Inferior parietal cortex (tissue), 1 donor: ENCODE data around the gene MTUS2.

Source experiments
- DNase-seq: peaks from one replicate; pipeline ENCODE4 v3.0.0-alpha.2; 2016; ENCODE audit errors: extremely low spot score

MTUS2 gene

GRCh38 chr13:29230299-29230845, 410.2 kb downstream of the MTUS2 start:
- DNase-seq: no peak

- DNase-seq: no peak
Measured at GRCh38 chr13:29239653-29240525, 419.8 kb downstream of the MTUS2 start.

- DNase-seq: no peak
Measured at GRCh38 chr13:29254626-29255370, 434.7 kb downstream of the MTUS2 start.

GRCh38 chr13:29255567-29255966, 435.4 kb downstream of the MTUS2 start:
- DNase-seq: no peak

GRCh38 chr13:29260684-29261083, 440.5 kb downstream of the MTUS2 start:
- no peak for DNase-seq

- no peak for DNase-seq
Measured at GRCh38 chr13:29266261-29266660, 446.1 kb downstream of the MTUS2 start.

GRCh38 chr13:29266756-29267733, 446.9 kb downstream of the MTUS2 start:
- no peak for DNase-seq

- no peak for DNase-seq
Measured at GRCh38 chr13:29270271-29270985, 450.3 kb downstream of the MTUS2 start.

GRCh38 chr13:29271606-29272005, 451.5 kb downstream of the MTUS2 start:
- no peak for DNase-seq

- no peak for DNase-seq
Measured at GRCh38 chr13:29279356-29280254, 459.5 kb downstream of the MTUS2 start.

GRCh38 chr13:29281932-29282495, 461.9 kb downstream of the MTUS2 start:
- DNase-seq: peak; percentile 40

GRCh38 chr13:29284726-29285125, 464.6 kb downstream of the MTUS2 start:
- DNase-seq: no peak

- no peak for DNase-seq
Measured at GRCh38 chr13:29287237-29287636, 467.1 kb downstream of the MTUS2 start.

- DNase-seq: no peak
Measured at GRCh38 chr13:29292045-29292444, 471.9 kb downstream of the MTUS2 start.

GRCh38 chr13:29294821-29295220, 474.7 kb downstream of the MTUS2 start:
- no peak for DNase-seq

- no peak for DNase-seq
Measured at GRCh38 chr13:29301027-29301426, 480.9 kb downstream of the MTUS2 start.

GRCh38 chr13:29304148-29304547, 484.0 kb downstream of the MTUS2 start:
- no peak for DNase-seq

GRCh38 chr13:29310806-29311205, 490.7 kb downstream of the MTUS2 start:
- peak; percentile 45 for DNase-seq

- DNase-seq: no peak
Measured at GRCh38 chr13:29315847-29316246, 495.7 kb downstream of the MTUS2 start.
